SJSA1 (cell line): ENCODE data around the gene TENM3. TPM values are rescaled to one million over a fixed set of nuclear protein-coding genes. Genes with fewer than 3 reads are reported as not detected.

ENCODE experiments used
- DNase-seq, 2 experiments: peaks; one replicate each; pipeline ENCODE4 v3.0.0-alpha.2; 2015 to 2020; ENCODE audit warnings: low spot score in 2 of 2, low read depth in 1 of 2
- H3K27ac ChIP-seq: fragments of 250-450 bp; sonication (Bioruptor Pico); 2 replicates; pipeline ENCODE4 v1.5.1; 2020; ENCODE audit warnings: mild to moderate bottlenecking, moderate library complexity
- H3K27me3 ChIP-seq: fragments of 250-450 bp; sonication (Bioruptor Pico); replicated peaks from 2 replicates; pipeline ENCODE4 v1.5.1; 2020; ENCODE audit warnings: mild to moderate bottlenecking, moderate library complexity
- H3K36me3 ChIP-seq: fragments of 250-450 bp; sonication (Bioruptor Pico); 2 replicates; pipeline ENCODE4 v1.5.1; 2020; ENCODE audit warnings: mild to moderate bottlenecking
- H3K4me1 ChIP-seq: fragments of 250-450 bp; sonication (Bioruptor Pico); replicated peaks from 2 replicates; pipeline ENCODE4 v1.6.1; 2021; ENCODE audit warnings: mild to moderate bottlenecking
- H3K4me3 ChIP-seq: fragments of 250-450 bp; sonication (Bioruptor Pico); 2 replicates; pipeline ENCODE4 v1.5.1; 2020; ENCODE audit warnings: mild to moderate bottlenecking
- H3K9me3 ChIP-seq: fragments of 250-450 bp; sonication (Bioruptor Pico); replicated peaks from 2 replicates; pipeline ENCODE4 v1.5.1; 2020; ENCODE audit warnings: mild to moderate bottlenecking
- total RNA-seq: library from RNA; depleted of rRNA; stranded (reverse); fragments of >200 nt; shearing (Covaris generic); gene quantifications from 2 replicates; pipeline ENCODE4 v1.2.3, GENCODE V29; 2014

Gene TENM3
- total RNA-seq, 1 experiment from 2014 or later, result 90.5 TPM

- H3K27me3 ChIP-seq, result no peaks in the 10 kb centered on the region
- H3K36me3 ChIP-seq, result no peaks in the 10 kb centered on the region
- H3K4me3 ChIP-seq, result no peak overlapping the region
- peaks cover 3% of the 10 kb centered on the region; the same call in 1 of the 2 replicates for H3K4me1 ChIP-seq
- H3K9me3 ChIP-seq, result no peaks in the 10 kb centered on the region
- DNase-seq, result no peak
- H3K27ac ChIP-seq, result no peak overlapping the region
Observed at GRCh38 chr4:182679533-182679932, 436.3 kb downstream of the TENM3 start.

- Histone ChIP-seq H3K4me3 (no peak overlapping the region), H3K36me3 (no peaks in the 10 kb centered on the region), H3K4me1 (peaks cover 3% of the 10 kb centered on the region; the same call in 1 of the 2 replicates), H3K27ac (peak overlapping the region; percentile 37), H3K27me3 (no peaks in the 10 kb centered on the region), H3K9me3 (no peaks in the 10 kb centered on the region)
- DNase-seq, result peak in 1 of 2 experiments; percentile 46
Observed at GRCh38 chr4:182680234-182680653, 437.0 kb downstream of the TENM3 start.

GRCh38 chr4:182683661-182684060 lies 440.5 kb downstream of the TENM3 start:
- Histone ChIP-seq H3K27ac (no peak overlapping the region), H3K4me1 (peaks cover 3% of the 10 kb centered on the region; the same call in 1 of the 2 replicates), H3K9me3 (no peaks in the 10 kb centered on the region), H3K4me3 (no peak overlapping the region), H3K36me3 (no peaks in the 10 kb centered on the region), H3K27me3 (no peaks in the 10 kb centered on the region)
- DNase-seq, result no peak

- no peak overlapping the region for H3K27ac ChIP-seq
- H3K4me3 ChIP-seq, result no peak overlapping the region
- no peaks in the 10 kb centered on the region for H3K9me3 ChIP-seq
- H3K27me3 ChIP-seq, result no peaks in the 10 kb centered on the region
- peaks cover 3% of the 10 kb centered on the region; the same call in 1 of the 2 replicates for H3K4me1 ChIP-seq
- DNase-seq, result no peak
- H3K36me3 ChIP-seq, result no peaks in the 10 kb centered on the region; the same call in 1 of the 2 replicates
Observed at GRCh38 chr4:182684796-182685195, 441.6 kb downstream of the TENM3 start.

- H3K27me3 ChIP-seq, result no peaks in the 10 kb centered on the region
- H3K4me3 ChIP-seq, result no peak overlapping the region
- H3K36me3 ChIP-seq, result no peaks in the 10 kb centered on the region; the same call in 1 of the 2 replicates
- H3K4me1 ChIP-seq, result peaks cover 4% of the 10 kb centered on the region; the same call in 1 of the 2 replicates
- no peak for DNase-seq
- H3K9me3 ChIP-seq, result no peaks in the 10 kb centered on the region
- H3K27ac ChIP-seq, result no peak overlapping the region
Observed at GRCh38 chr4:182688081-182688480, 444.9 kb downstream of the TENM3 start.

GRCh38 chr4:182694551-182694950 lies 451.3 kb downstream of the TENM3 start:
- Histone ChIP-seq H3K4me3 (no peak overlapping the region), H3K9me3 (no peaks in the 10 kb centered on the region), H3K36me3 (no peaks in the 10 kb centered on the region; the same call in 1 of the 2 replicates), H3K4me1 (peaks cover 4% of the 10 kb centered on the region; the same call in 1 of the 2 replicates), H3K27me3 (no peaks in the 10 kb centered on the region), H3K27ac (no peak overlapping the region)
- no peak for DNase-seq

- no peak for DNase-seq
- no peaks in the 10 kb centered on the region for H3K27me3 ChIP-seq
- H3K36me3 ChIP-seq, result no peaks in the 10 kb centered on the region; the same call in 1 of the 2 replicates
- H3K9me3 ChIP-seq, result no peaks in the 10 kb centered on the region
- peaks cover 4% of the 10 kb centered on the region; the same call in 1 of the 2 replicates for H3K4me1 ChIP-seq
- no peak overlapping the region for H3K27ac ChIP-seq
- H3K4me3 ChIP-seq, result no peak overlapping the region
Observed at GRCh38 chr4:182695009-182695408, 451.8 kb downstream of the TENM3 start.

- no peaks in the 10 kb centered on the region for H3K27me3 ChIP-seq
- no peak for DNase-seq
- H3K4me1 ChIP-seq, result peaks cover 4% of the 10 kb centered on the region; the same call in 1 of the 2 replicates
- H3K27ac ChIP-seq, result no peak overlapping the region
- no peaks in the 10 kb centered on the region for H3K36me3 ChIP-seq
- H3K4me3 ChIP-seq, result no peak overlapping the region
- H3K9me3 ChIP-seq, result no peaks in the 10 kb centered on the region
Observed at GRCh38 chr4:182695842-182696241, 452.6 kb downstream of the TENM3 start.

- no peaks in the 10 kb centered on the region for H3K36me3 ChIP-seq
- H3K27ac ChIP-seq, result no peak overlapping the region
- no peak overlapping the region for H3K4me3 ChIP-seq
- H3K27me3 ChIP-seq, result no peaks in the 10 kb centered on the region
- H3K4me1 ChIP-seq, result no peaks in the 10 kb centered on the region
- no peak for DNase-seq
- H3K9me3 ChIP-seq, result no peaks in the 10 kb centered on the region
Observed at GRCh38 chr4:182697094-182697493, 453.9 kb downstream of the TENM3 start.

- no peaks in the 10 kb centered on the region for H3K36me3 ChIP-seq
- H3K27ac ChIP-seq, result no peak overlapping the region
- H3K9me3 ChIP-seq, result no peaks in the 10 kb centered on the region
- no peaks in the 10 kb centered on the region for H3K27me3 ChIP-seq
- H3K4me1 ChIP-seq, result no peaks in the 10 kb centered on the region
- no peak for DNase-seq
- H3K4me3 ChIP-seq, result no peak overlapping the region
Observed at GRCh38 chr4:182698212-182698611, 455.0 kb downstream of the TENM3 start.

GRCh38 chr4:182699201-182699600 lies 456.0 kb downstream of the TENM3 start:
- DNase-seq, result no peak
- Histone ChIP-seq H3K27me3 (no peaks in the 10 kb centered on the region), H3K9me3 (no peaks in the 10 kb centered on the region), H3K4me3 (no peak overlapping the region), H3K27ac (no peak overlapping the region), H3K36me3 (no peaks in the 10 kb centered on the region), H3K4me1 (no peaks in the 10 kb centered on the region)

- no peaks in the 10 kb centered on the region for H3K9me3 ChIP-seq
- DNase-seq, result no peak
- H3K36me3 ChIP-seq, result no peaks in the 10 kb centered on the region
- no peaks in the 10 kb centered on the region for H3K27me3 ChIP-seq
- H3K27ac ChIP-seq, result no peak overlapping the region
- H3K4me1 ChIP-seq, result no peaks in the 10 kb centered on the region
- H3K4me3 ChIP-seq, result no peak overlapping the region
Observed at GRCh38 chr4:182699795-182700194, 456.6 kb downstream of the TENM3 start.

- H3K4me3 ChIP-seq, result no peak overlapping the region
- H3K36me3 ChIP-seq, result no peaks in the 10 kb centered on the region
- no peaks in the 10 kb centered on the region for H3K9me3 ChIP-seq
- no peaks in the 10 kb centered on the region for H3K27me3 ChIP-seq
- H3K27ac ChIP-seq, result no peak overlapping the region
- no peaks in the 10 kb centered on the region for H3K4me1 ChIP-seq
- DNase-seq, result no peak
Observed at GRCh38 chr4:182700362-182701160, 457.4 kb downstream of the TENM3 start.

GRCh38 chr4:182704077-182704476 lies 460.9 kb downstream of the TENM3 start:
- DNase-seq, result no peak
- no peaks in the 10 kb centered on the region for H3K4me1 ChIP-seq
- H3K4me3 ChIP-seq, result no peak overlapping the region
- no peaks in the 10 kb centered on the region for H3K9me3 ChIP-seq
- no peak overlapping the region for H3K27ac ChIP-seq
- no peaks in the 10 kb centered on the region for H3K27me3 ChIP-seq
- no peaks in the 10 kb centered on the region for H3K36me3 ChIP-seq
